ENCODE measurements around the gene TSEN15. TPM values are rescaled to one million over a fixed set of nuclear protein-coding genes. Genes with fewer than 3 reads are reported as not detected.

The TSEN15 gene
- 10.6 and 47.7 TPM in 2 replicates for total RNA-seq

GRCh38 chr1:184051485-184052193 lies at the start of gene TSEN15:
Gene TSEN15 (plus strand): TSS chr1:184051730. CDS start chr1:184051756, 26 bp downstream.

Other genes with a start within 250 kb of the TSEN15 start
- gene RGL1, start 246.6 kb upstream of the TSEN15 start, total RNA-seq: 1.2 and 4.3 TPM in 2 replicates
- under 0.01 and 0.22 TPM in 2 replicates for gene COLGALT2, start 14.0 kb upstream of the TSEN15 start, total RNA-seq